Neural progenitor cell (in vitro differentiated cells): ENCODE results near the gene C10orf71. TPM values are rescaled to one million over a fixed set of nuclear protein-coding genes. Genes with fewer than 3 reads are reported as not detected.

Source experiments
- DNase-seq: peaks from one replicate; pipeline ENCODE4 v3.0.0-alpha.2; 2016; ENCODE audit warnings: low spot score
- H2AFZ ChIP-seq: fragments of 200-600 bp; sonication (generic); replicated peaks from 2 replicates; pipeline ENCODE4 v1.6.1; 2016; ENCODE audit warnings: antibody characterized with exemption
- H3F3A ChIP-seq: fragments of 200-600 bp; sonication (generic); 2 replicates; pipeline ENCODE4 v1.6.1; 2016; ENCODE audit warnings: antibody characterized with exemption, low read depth
- H3K27ac ChIP-seq: fragments of 200-600 bp; sonication (generic); 2 replicates; pipeline ENCODE4 v1.5.1; 2016; ENCODE audit warnings: mild to moderate bottlenecking
- H3K27me3 ChIP-seq: fragments of 200-600 bp; sonication (generic); 2 replicates; pipeline ENCODE4 v1.6.1; 2016; ENCODE audit warnings: mild to moderate bottlenecking, moderate library complexity
- H3K36me3 ChIP-seq: fragments of 200-600 bp; sonication (generic); 2 replicates; pipeline ENCODE4 v1.5.1; 2016
- H3K4me1 ChIP-seq: fragments of 200-600 bp; sonication (generic); 2 replicates; pipeline ENCODE4 v1.6.1; 2016; ENCODE audit warnings: mixed run types
- H3K4me2 ChIP-seq: fragments of 200-600 bp; sonication (generic); 2 replicates; pipeline ENCODE4 v1.6.1; 2016
- H3K4me3 ChIP-seq: fragments of 200-600 bp; sonication (generic); 2 replicates; pipeline ENCODE4 v1.5.1; 2016
- H3K79me2 ChIP-seq: fragments of 200-600 bp; sonication (generic); 2 replicates; pipeline ENCODE4 v1.6.1; 2016; ENCODE audit warnings: low read depth
- H3K9ac ChIP-seq: fragments of 200-600 bp; sonication (generic); 2 replicates; pipeline ENCODE4 v1.6.1; 2016
- H3K9me3 ChIP-seq: fragments of 200-600 bp; sonication (generic); 2 replicates; pipeline ENCODE4 v1.5.1; 2016; ENCODE audit warnings: low read depth
- H4K20me1 ChIP-seq: fragments of 200-600 bp; sonication (generic); 2 replicates; pipeline ENCODE4 v1.6.1; 2016; ENCODE audit warnings: low read depth
- H3K27ac Mint-ChIP-seq: 3 replicates; pipeline ENCODE4 v1.8.0; 2021; ENCODE audit warnings: mixed read lengths
- H3K27me3 Mint-ChIP-seq: 2 replicates; pipeline ENCODE4 v1.8.0; 2022; ENCODE audit warnings: low read depth, mild to moderate bottlenecking, inconsistent platforms, moderate library complexity, mixed read lengths; ENCODE audit not compliant: insufficient read depth
- H3K36me3 Mint-ChIP-seq: 3 replicates; pipeline ENCODE4 v1.8.0; 2021; ENCODE audit warnings: mixed read lengths
- H3K4me1 Mint-ChIP-seq: 3 replicates; pipeline ENCODE4 v1.8.0; 2021; ENCODE audit warnings: mixed read lengths
- H3K4me3 Mint-ChIP-seq: 3 replicates; pipeline ENCODE4 v1.8.0; 2021; ENCODE audit warnings: mild to moderate bottlenecking, moderate library complexity, mixed read lengths
- H3K9me3 Mint-ChIP-seq: 3 replicates; pipeline ENCODE4 v1.8.0; 2020; ENCODE audit warnings: mixed read lengths
- EZH2 ChIP-seq: fragments of 200-600 bp; sonication (generic); IDR thresholded peaks from 2 replicates; pipeline ENCODE4 v1.6.1; 2017; ENCODE audit warnings: antibody characterized with exemption, mild to moderate bottlenecking, moderate library complexity
- EZH2phosphoT487 ChIP-seq: fragments of 200-600 bp; sonication (generic); IDR thresholded peaks from 2 replicates; pipeline ENCODE4 v1.6.1; 2017; ENCODE audit warnings: antibody characterized with exemption
- total RNA-seq: library from RNA; depleted of rRNA; stranded (reverse); fragments of >200 nt; gene quantifications from 2 replicates; pipeline ENCODE4 v1.2.3, GENCODE V29; 2015; ENCODE audit warnings: low replicate concordance
- TF ChIP-seq, protein P1 (sequence below): fragments of 200-600 bp; sonication (generic); IDR thresholded peaks from 2 replicates; pipeline ENCODE4 v1.5.1; 2017; ENCODE audit warnings: antibody characterized with exemption, mild to moderate bottlenecking

Gene C10orf71
- total RNA-seq, 1 donor from 2014 or later, result not detected

DNA sequence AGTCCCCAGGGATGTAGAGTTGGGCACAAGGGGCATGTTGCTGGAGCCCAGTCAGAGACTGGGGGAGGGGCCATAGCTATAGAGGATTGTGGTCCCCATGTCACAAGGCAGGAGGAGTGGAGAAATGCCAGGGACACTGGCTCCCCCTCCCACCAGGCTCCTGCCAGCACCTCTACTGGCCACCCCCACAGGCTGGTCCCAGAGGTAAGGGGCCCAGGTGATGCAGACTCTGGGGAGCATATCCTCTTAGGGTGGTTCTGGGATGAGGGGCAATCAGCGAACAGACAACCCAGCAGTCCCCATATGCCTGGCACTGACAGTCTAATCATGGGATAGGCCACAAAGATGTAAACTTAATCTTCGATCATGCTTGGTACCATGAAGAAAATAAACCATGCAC is 21.2 kb downstream of the C10orf71 start:
- H3K4me1 ChIP-seq, result no peaks in the 10 kb centered on the region
- no peaks in the 10 kb centered on the region for H4K20me1 ChIP-seq
- no peak overlapping the region for H2AFZ ChIP-seq
- Mint-ChIP-seq H3K4me3 (no peak overlapping the region), H3K27ac (no peak overlapping the region), H3K9me3 (no peaks in the 10 kb centered on the region), H3K36me3 (no peaks in the 10 kb centered on the region), H3K27me3 (peaks cover 3% of the 10 kb centered on the region), H3K4me1 (no peaks in the 10 kb centered on the region)
- H3K9me3 ChIP-seq, result no peaks in the 10 kb centered on the region
- H3K4me3 ChIP-seq, result no peak overlapping the region
- no peak for DNase-seq
- no peaks in the 10 kb centered on the region for H3K36me3 ChIP-seq
- TF ChIP-seq, protein P1, sequence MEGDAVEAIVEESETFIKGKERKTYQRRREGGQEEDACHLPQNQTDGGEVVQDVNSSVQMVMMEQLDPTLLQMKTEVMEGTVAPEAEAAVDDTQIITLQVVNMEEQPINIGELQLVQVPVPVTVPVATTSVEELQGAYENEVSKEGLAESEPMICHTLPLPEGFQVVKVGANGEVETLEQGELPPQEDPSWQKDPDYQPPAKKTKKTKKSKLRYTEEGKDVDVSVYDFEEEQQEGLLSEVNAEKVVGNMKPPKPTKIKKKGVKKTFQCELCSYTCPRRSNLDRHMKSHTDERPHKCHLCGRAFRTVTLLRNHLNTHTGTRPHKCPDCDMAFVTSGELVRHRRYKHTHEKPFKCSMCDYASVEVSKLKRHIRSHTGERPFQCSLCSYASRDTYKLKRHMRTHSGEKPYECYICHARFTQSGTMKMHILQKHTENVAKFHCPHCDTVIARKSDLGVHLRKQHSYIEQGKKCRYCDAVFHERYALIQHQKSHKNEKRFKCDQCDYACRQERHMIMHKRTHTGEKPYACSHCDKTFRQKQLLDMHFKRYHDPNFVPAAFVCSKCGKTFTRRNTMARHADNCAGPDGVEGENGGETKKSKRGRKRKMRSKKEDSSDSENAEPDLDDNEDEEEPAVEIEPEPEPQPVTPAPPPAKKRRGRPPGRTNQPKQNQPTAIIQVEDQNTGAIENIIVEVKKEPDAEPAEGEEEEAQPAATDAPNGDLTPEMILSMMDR, result no peak
- H3K79me2 ChIP-seq, result no peaks in the 10 kb centered on the region
- H3K9ac ChIP-seq, result no peak overlapping the region
- H3K27ac ChIP-seq, result no peak overlapping the region
- no peak overlapping the region for H3K4me2 ChIP-seq
- H3K27me3 ChIP-seq, result no peaks in the 10 kb centered on the region
- H3F3A ChIP-seq, result no peaks in the 10 kb centered on the region

DNA sequence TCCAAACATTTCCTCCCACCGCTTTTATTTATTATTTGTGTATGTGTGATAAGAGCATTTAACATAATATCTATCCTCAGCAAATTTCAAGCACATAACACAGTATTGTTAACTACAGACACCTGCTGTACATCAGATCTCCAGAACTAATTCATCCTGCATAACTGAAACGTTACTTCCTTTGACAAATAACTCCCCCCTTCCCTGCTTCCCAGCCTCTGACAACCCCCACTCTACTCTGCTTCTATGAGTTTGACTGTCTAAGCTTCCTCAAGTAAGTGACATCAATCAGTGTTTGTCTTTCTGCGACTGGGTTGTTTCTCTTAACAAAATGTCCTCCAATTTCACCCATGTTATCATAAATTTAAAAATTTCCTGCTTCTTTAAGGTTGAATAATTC is 22.1 kb downstream of the C10orf71 start:
- H3K27me3 ChIP-seq, result no peaks in the 10 kb centered on the region
- H3K79me2 ChIP-seq, result no peaks in the 10 kb centered on the region
- no peak overlapping the region for H3K4me2 ChIP-seq
- Mint-ChIP-seq H3K4me1 (no peaks in the 10 kb centered on the region), H3K27ac (no peak overlapping the region), H3K4me3 (no peak overlapping the region), H3K9me3 (no peaks in the 10 kb centered on the region), H3K36me3 (no peaks in the 10 kb centered on the region), H3K27me3 (peaks cover 3% of the 10 kb centered on the region)
- no peak overlapping the region for H3K9ac ChIP-seq
- H4K20me1 ChIP-seq, result no peaks in the 10 kb centered on the region
- H3K4me1 ChIP-seq, result no peaks in the 10 kb centered on the region
- no peaks in the 10 kb centered on the region for H3K9me3 ChIP-seq
- no peak overlapping the region for H3K27ac ChIP-seq
- TF ChIP-seq EZH2phosphoT487 (no peak), EZH2 (no peak)
- TF ChIP-seq, protein P1, result no peak
- H3K4me3 ChIP-seq, result no peak overlapping the region
- H3F3A ChIP-seq, result no peaks in the 10 kb centered on the region
- H2AFZ ChIP-seq, result no peak overlapping the region
- DNase-seq, result no peak
- no peaks in the 10 kb centered on the region for H3K36me3 ChIP-seq

DNA sequence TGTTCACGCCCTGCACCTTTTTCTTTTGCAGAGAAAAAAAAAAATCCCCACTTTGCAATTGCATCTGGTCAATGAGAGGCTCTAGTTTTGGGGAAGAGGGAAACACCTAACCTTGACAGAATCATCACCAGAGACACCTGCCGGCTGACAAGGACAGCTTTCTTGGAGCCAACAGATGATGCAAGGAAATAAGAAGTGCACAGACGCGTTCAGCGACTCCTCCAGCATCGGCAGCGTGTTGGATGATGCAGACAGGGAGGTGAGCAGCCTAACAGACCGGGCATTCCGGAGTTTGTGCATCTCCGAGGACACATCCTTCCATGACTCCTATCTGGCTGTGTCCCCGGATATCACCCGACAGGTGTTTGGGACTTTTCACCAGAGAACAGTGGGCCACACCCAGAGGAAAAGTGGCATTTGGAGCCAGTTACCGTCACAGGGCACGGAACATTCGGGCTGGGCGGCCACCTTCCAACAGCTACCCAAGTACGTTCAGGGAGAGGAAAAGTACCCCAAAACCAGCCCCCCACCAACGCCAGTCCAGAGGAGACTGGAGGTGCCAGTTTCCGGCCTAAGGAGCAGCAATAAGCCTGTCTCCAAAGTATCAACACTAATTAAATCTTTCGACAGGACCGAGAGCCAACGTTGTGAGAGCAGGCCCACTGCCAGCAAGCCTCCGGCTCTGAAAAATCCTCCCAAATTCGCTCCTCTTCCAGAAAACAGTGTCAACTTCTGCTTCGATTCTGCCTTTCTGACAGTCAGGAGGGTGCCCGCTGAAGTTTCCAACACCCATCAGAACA is 23.6 kb downstream of the C10orf71 start:
- TF ChIP-seq EZH2 (no peak), EZH2phosphoT487 (no peak)
- TF ChIP-seq, protein P1, result no peak
- Mint-ChIP-seq H3K9me3 (no peaks in the 10 kb centered on the region), H3K4me3 (no peak overlapping the region), H3K27me3 (peaks cover 7% of the 10 kb centered on the region), H3K36me3 (no peaks in the 10 kb centered on the region), H3K27ac (no peak overlapping the region), H3K4me1 (no peaks in the 10 kb centered on the region)
- Histone ChIP-seq H3F3A (no peaks in the 10 kb centered on the region), H3K27ac (no peak overlapping the region), H3K4me3 (no peak overlapping the region), H3K4me2 (no peak overlapping the region), H3K27me3 (no peaks in the 10 kb centered on the region), H3K9me3 (no peaks in the 10 kb centered on the region), H4K20me1 (no peaks in the 10 kb centered on the region), H3K4me1 (no peaks in the 10 kb centered on the region), H2AFZ (no peak overlapping the region), H3K36me3 (no peaks in the 10 kb centered on the region), H3K79me2 (no peaks in the 10 kb centered on the region), H3K9ac (no peak overlapping the region)
- DNase-seq, result no peak
